HepG2 (cell line): ENCODE measurements around the gene TYMS. TPM values are rescaled to one million over a fixed set of nuclear protein-coding genes. Genes with fewer than 3 reads are reported as not detected.

Source experiments
- ATAC-seq: fragments of 200-7000 bp; cut with Tn5 transposase; 3 replicates; pipeline ENCODE4 v1.9.1; 2020; ENCODE audit warnings: mild to moderate bottlenecking, moderate library complexity
- BruUV-seq: library from RNA; stranded (reverse); fragments of 400-500 nt; replicated peaks from 2 replicates; lab custom pipeline; 2021; lab: Mats Ljungman, UMichigan
- CTCF ChIA-PET: fragments of 300-600 bp; formaldehyde crosslinking; extraction: SDS; loops from one replicate; lab custom pipeline; 2021; ENCODE audit warnings: low total read pairs, inconsistent platforms, low intra/inter-chr PET ratio; lab: Yijun Ruan, JAX
- POLR2A ChIA-PET: fragments of 350-600 bp; sonication (Branson Sonifier 250); formaldehyde crosslinking; loops from one replicate; lab custom pipeline; 2020; ENCODE audit warnings: antibody characterized with exemption, inconsistent platforms; lab: Yijun Ruan, JAX
- DNase-seq: peaks from one replicate; pipeline ENCODE4 v3.0.0-alpha.2; 2015; ENCODE audit warnings: low spot score
- FAIRE-seq: peaks from 3 replicates; lab custom pipeline; 2011; peaks lifted over from hg19 to GRCh38; lab: Jason Lieb, UNC
- H2AFZ ChIP-seq: one replicate; pipeline ENCODE4 v1.6.1; 2011; ENCODE audit warnings: low read length, inconsistent platforms
- H3K27ac ChIP-seq: fragments of 300-600 bp; 3 replicates; pipeline ENCODE4 v1.8.0; 2011; ENCODE audit warnings: mixed run types, mild to moderate bottlenecking, mixed read lengths, low read length, inconsistent platforms; ENCODE audit not compliant: insufficient read depth; ENCODE audit errors: extremely low read length
- H3K27me3 ChIP-seq, 2 experiments: fragments of 200-600 bp in 1 of 2; 2 replicates in 1 of 2; 3 replicates in 1 of 2; pipeline versions ENCODE4 v1.6.0 to v1.8.0; 2011; ENCODE audit warnings: low read length in 2 of 2, mild to moderate bottlenecking in 2 of 2, moderate library complexity in 2 of 2, inconsistent platforms in 1 of 2; ENCODE audit not compliant: insufficient read depth in 2 of 2, control insufficient read depth in 1 of 2
- H3K36me3 ChIP-seq, 2 experiments: fragments of 200-600 bp in 1 of 2; replicated peaks in 1 of 2; 2 replicates in 1 of 2; 3 replicates in 1 of 2; pipeline versions ENCODE4 v1.5.1 to v1.8.0; 2011; ENCODE audit warnings: low read length in 2 of 2, inconsistent platforms in 1 of 2; ENCODE audit not compliant: insufficient read depth in 2 of 2, control insufficient read depth in 1 of 2
- H3K4me1 ChIP-seq: 2 replicates; pipeline ENCODE4 v1.5.1; 2012; ENCODE audit warnings: low read length, inconsistent platforms; ENCODE audit not compliant: insufficient read depth
- H3K4me2 ChIP-seq: 2 replicates; pipeline ENCODE4 v1.6.0; 2011; ENCODE audit warnings: low read depth, low read length, inconsistent platforms
- H3K4me3 ChIP-seq, 3 experiments: fragments of 200-600 bp in 1 of 3; sonication (generic), shearing (Covaris generic) in 1 of 3; replicated peaks in 1 of 3; 2 replicates each; pipeline ENCODE4 v1.5.1; 2011 to 2016; ENCODE audit warnings: low read length in 3 of 3, inconsistent platforms in 2 of 3, low read depth in 2 of 3, mild to moderate bottlenecking in 2 of 3, control low read depth in 1 of 3, mixed read lengths in 1 of 3; ENCODE audit not compliant: insufficient read depth in 1 of 3
- H3K79me2 ChIP-seq: one replicate; pipeline ENCODE4 v1.6.1; 2011; ENCODE audit warnings: low read length, inconsistent platforms; ENCODE audit not compliant: insufficient read depth
- H3K9ac ChIP-seq: 2 replicates; pipeline ENCODE4 v1.6.0; 2011; ENCODE audit warnings: mild to moderate bottlenecking, low read depth, low read length, inconsistent platforms; ENCODE audit not compliant: insufficient read depth
- H3K9me3 ChIP-seq: 2 replicates; pipeline ENCODE4 v1.5.1; 2012; ENCODE audit warnings: mild to moderate bottlenecking, low read length
- H4K20me1 ChIP-seq: 2 replicates; pipeline ENCODE4 v1.6.0; 2011; ENCODE audit warnings: inconsistent platforms, mild to moderate bottlenecking, low read length, moderate library complexity; ENCODE audit not compliant: insufficient read depth
- ARNT2 ChIP-seq: sonication (generic); formaldehyde crosslinking; IDR thresholded peaks from 2 replicates; pipeline ENCODE4 v1.8.0; 2022; ENCODE audit warnings: mild to moderate bottlenecking, low read depth, missing genetic modification reagents, moderate library complexity
- BRF2 ChIP-seq: sonication (generic); formaldehyde crosslinking; IDR thresholded peaks from 2 replicates; pipeline ENCODE4 v1.8.1; 2022; ENCODE audit warnings: mild to moderate bottlenecking, missing genetic modification reagents
- CREB1 ChIP-seq, 2 experiments: fragments of 450-650 bp in 1 of 2; IDR thresholded peaks; 2 replicates each; pipeline ENCODE4 v1.6.1; 2016 to 2017; ENCODE audit warnings: control low read depth in 1 of 2, mild to moderate bottlenecking in 1 of 2, missing compliant biosample characterization in 1 of 2, missing genetic modification characterization in 1 of 2
- CREM ChIP-seq, 2 experiments: sonication (generic) in 1 of 2; formaldehyde crosslinking in 1 of 2; IDR thresholded peaks; 2 replicates each; pipeline versions ENCODE4 v1.4.0 to v1.6.1; 2016 to 2020; ENCODE audit warnings: antibody characterized with exemption in 1 of 2, mild to moderate bottlenecking in 1 of 2, missing genetic modification reagents in 1 of 2
- ELF3 ChIP-seq: IDR thresholded peaks from 2 replicates; pipeline ENCODE4 v1.6.1; 2016; ENCODE audit warnings: missing genetic modification reagents, missing compliant biosample characterization
- HOXA9 ChIP-seq: sonication (generic); formaldehyde crosslinking; IDR thresholded peaks from 2 replicates; pipeline ENCODE4 v1.8.1; 2022; ENCODE audit warnings: missing genetic modification reagents, mild to moderate bottlenecking, moderate library complexity, borderline replicate concordance
- KAT7 ChIP-seq: IDR thresholded peaks from 2 replicates; pipeline ENCODE4 v1.6.1; 2018; ENCODE audit warnings: borderline replicate concordance, missing compliant biosample characterization
- LCORL ChIP-seq, 2 experiments: fragments of 450-650 bp in 1 of 2; sonication (generic) in 1 of 2; formaldehyde crosslinking in 1 of 2; IDR thresholded peaks; 2 replicates each; pipeline versions ENCODE4 v1.5.0 to v1.6.1; 2017 to 2020; ENCODE audit warnings: antibody characterized with exemption in 1 of 2, missing genetic modification reagents in 1 of 2
- MED8 ChIP-seq: sonication (generic); formaldehyde crosslinking; IDR thresholded peaks from 2 replicates; pipeline ENCODE4 v1.8.1; 2023; ENCODE audit warnings: mild to moderate bottlenecking, missing genetic modification reagents; ENCODE audit not compliant: insufficient replicate concordance
- NFRKB ChIP-seq: fragments of 450-650 bp; IDR thresholded peaks from 2 replicates; pipeline ENCODE4 v1.6.1; 2017
- NFYB ChIP-seq: sonication (generic); formaldehyde crosslinking; IDR thresholded peaks from 2 replicates; pipeline ENCODE4 v1.4.0; 2020; ENCODE audit warnings: missing genetic modification reagents
- REPIN1 ChIP-seq: sonication (generic); formaldehyde crosslinking; IDR thresholded peaks from 2 replicates; pipeline ENCODE4 v1.8.0; 2022; ENCODE audit warnings: missing genetic modification reagents, low read depth, mild to moderate bottlenecking, borderline replicate concordance
- SCMH1 ChIP-seq: sonication (generic); formaldehyde crosslinking; IDR thresholded peaks from 2 replicates; pipeline ENCODE4 v1.9.0; 2021; ENCODE audit warnings: missing genetic modification reagents, mild to moderate bottlenecking, borderline replicate concordance
- SP4 ChIP-seq: sonication (generic); formaldehyde crosslinking; IDR thresholded peaks from 2 replicates; pipeline ENCODE4 v1.8.1; 2023; ENCODE audit warnings: mild to moderate bottlenecking, missing genetic modification reagents
- TOE1 ChIP-seq: sonication (generic); formaldehyde crosslinking; IDR thresholded peaks from 2 replicates; pipeline ENCODE4 v1.4.0; 2020; ENCODE audit warnings: mild to moderate bottlenecking, missing genetic modification reagents
- ZKSCAN1 ChIP-seq: fragments of 150-350 bp; IDR thresholded peaks from 2 replicates; pipeline ENCODE4 v1.6.1; 2014; ENCODE audit warnings: low read length
- ZNF124 ChIP-seq: sonication (generic); formaldehyde crosslinking; IDR thresholded peaks from 2 replicates; pipeline ENCODE4 v1.4.0; 2020; ENCODE audit warnings: missing genetic modification reagents
- ZNF30 ChIP-seq: sonication (generic); formaldehyde crosslinking; IDR thresholded peaks from 2 replicates; pipeline ENCODE4 v1.5.0; 2020; ENCODE audit warnings: mild to moderate bottlenecking, missing genetic modification reagents
- ZNF335 ChIP-seq: sonication (generic); formaldehyde crosslinking; IDR thresholded peaks from 2 replicates; pipeline ENCODE4 v1.4.0; 2020; ENCODE audit warnings: missing genetic modification reagents
- ZNF605 ChIP-seq: sonication (generic); formaldehyde crosslinking; IDR thresholded peaks from 2 replicates; pipeline ENCODE4 v1.8.0; 2022; ENCODE audit warnings: mild to moderate bottlenecking, missing genetic modification reagents
- ZNF678 ChIP-seq: sonication (generic); formaldehyde crosslinking; IDR thresholded peaks from 2 replicates; pipeline ENCODE4 v1.4.0; 2020; ENCODE audit warnings: mild to moderate bottlenecking, missing genetic modification reagents
- WGBS: methylation state at CpG from one replicate; pipeline ENCODE4 v1.1.6; 2017; ENCODE audit warnings: low lambda C conversion rate; 5-methylcytosine and 5-hydroxymethylcytosine counted together
- in situ Hi-C: cut with HindIII; loops from 2 replicates; pipeline ENCODE4 v1.10.0; 2017; ENCODE audit warnings: low pct_unique_long_range_greater_than_20kb; ENCODE audit not compliant: extremely low pct_ligation_motif_present
- intact Hi-C: fragments of 100-400 bp; cut with micrococcal nuclease; formaldehyde crosslinking; loops from one replicate; pipeline ENCODE4 v1.10.0; 2022; ENCODE audit not compliant: unreplicated experiment
- polyA plus RNA-seq, 8 experiments: library from polyadenylated mRNA; depleted of rRNA in 3 of 8; stranded (reverse) in 7 of 8; unstranded in 1 of 8; fragments of >200 nt; fragmentation: Illumina TruSeq in 4 of 8; extraction: Trizol in 4 of 8; gene quantifications; 2 replicates each; pipeline versions ENCODE4 v1.2.1 to v1.2.3, GENCODE V29; 2011 to 2016; ENCODE audit warnings: low read depth in 4 of 8, missing spikeins in 1 of 8, mixed read lengths in 1 of 8; ENCODE audit not compliant: insufficient read depth in 1 of 8
- total RNA-seq, 5 experiments: library from RNA; depleted of rRNA; stranded (reverse); fragments of >200 nt; fragmentation: Illumina TruSeq; extraction: Trizol; gene quantifications; 2 replicates each; pipeline ENCODE4 v1.2.3, GENCODE V29; 2016; ENCODE audit warnings: low read depth in 1 of 5

TYMS gene
- total and polyA plus RNA-seq, 2 of the 13 experiments (the other 11 are each of a cell fraction or from before 2014, with no cell fraction given): 80.1 to 106 TPM

GRCh38 chr18:658001-658946 lies 821 bp downstream of the TYMS start:
- peak; percentile 76 for FAIRE-seq
- TF ChIP-seq SCMH1 (CRISPR knock-in tag) (no peak), CREB1 (IDR thresholded peaks at IDR 0.05) (peak; percentile 86), CREB1 (CRISPR knock-in tag; IDR thresholded peaks at IDR 0.05) (no peak; the same call in 1 of the 2 replicates), REPIN1 (CRISPR knock-in tag) (peak; percentile 82), TOE1 (CRISPR knock-in tag) (no peak), BRF2 (CRISPR knock-in tag) (no peak), MED8 (peak; percentile 84), LCORL (IDR thresholded peaks at IDR 0.05) (no peak), LCORL (CRISPR knock-in tag; IDR thresholded peaks at IDR 0.05) (peak; percentile 47; the same call in 1 of the 2 replicates), NFRKB (no peak), CREM (IDR thresholded peaks at IDR 0.05) (peak; percentile 50), CREM (CRISPR knock-in tag; IDR thresholded peaks at IDR 0.05) (0 out of 2 replicates have a peak, but pooled peaks have one; percentile 45), ZNF30 (CRISPR knock-in tag) (no peak), KAT7 (CRISPR knock-in tag) (no peak; the same call in 1 of the 2 replicates), ZNF678 (no peak), ELF3 (CRISPR knock-in tag) (0 out of 2 replicates have a peak, but pooled peaks have one; percentile 12), SP4 (0 out of 2 replicates have a peak, but pooled peaks have one; percentile 46), ARNT2 (CRISPR knock-in tag) (no peak; the same call in 1 of the 2 replicates), ZKSCAN1 (no peak), ZNF335 (CRISPR knock-in tag) (peak; percentile 76; the same call in 1 of the 2 replicates), ZNF605 (CRISPR knock-in tag) (peak; percentile 93), HOXA9 (CRISPR knock-in tag) (no peak; the same call in 1 of the 2 replicates), ZNF124 (no peak), NFYB (CRISPR knock-in tag) (peak; percentile 60)

More at GRCh38 chr18:658001-658946, 821 bp downstream of the TYMS start:
- no TSS peak for BruUV-seq
- peak overlapping the region; percentile 98 for H3K4me2 ChIP-seq
- intact Hi-C loops (loop anchor here (2.0 to 10.0 kb wide), 4 partner anchors 36 to 177 kb away; partner anchors contain the start of gene CLUL1), in situ Hi-C loops (no loop called here)
- no peak overlapping the region for H2AFZ ChIP-seq
- peaks cover 11 to 26% of the 10 kb centered on the region in 2 experiments for H3K36me3 ChIP-seq
- peaks cover 10% of the 10 kb centered on the region; the same call in 1 of the 2 replicates for H4K20me1 ChIP-seq
- peaks cover 49% of the 10 kb centered on the region for H3K4me1 ChIP-seq
- POLR2A ChIA-PET: interaction anchor here (0.6 to 2.4 kb wide), 17 partner anchors 8 to 500 kb away, joined by 3 to 23 read pairs (median 4); partner anchors contain the start of genes ENOSF1, THOC1 and USP14
- peak; percentile 96 for ATAC-seq
- H3K27ac ChIP-seq: peak overlapping the region; percentile 96
- 2% methylated on average over 42 of the region's 72 CpGs for WGBS
- peak; percentile 92 for DNase-seq
- CTCF ChIA-PET: no interaction called here
- peak overlapping the region; percentile 98 for H3K9ac ChIP-seq
- no peaks in the 10 kb centered on the region for H3K9me3 ChIP-seq
- no peaks in the 10 kb centered on the region for H3K27me3 ChIP-seq
- H3K4me3 ChIP-seq: peak overlapping the region; percentile 66 to 93 (median 91)
- H3K79me2 ChIP-seq: peaks cover 68% of the 10 kb centered on the region
